NCI-H2227 (cell line): ENCODE results near the gene VAT1.

Source experiments
- DNase-seq: peaks from one replicate; lab custom pipeline; 2025; ENCODE audit not compliant: unreplicated experiment; lab: John Stamatoyannopoulos, UW

Gene VAT1

GRCh38 chr17:43027091-43028032 is 5.2 kb upstream of the VAT1 start:
- no peak for DNase-seq

- no peak for DNase-seq
Measured at GRCh38 chr17:43026595-43026994, 4.4 kb upstream of the VAT1 start.

- no peak for DNase-seq
Measured at GRCh38 chr17:43025766-43026537, 3.8 kb upstream of the VAT1 start.

GRCh38 chr17:43025290-43025657 is 3.1 kb upstream of the VAT1 start:
- DNase-seq = no peak

- DNase-seq = peak; percentile 95
Measured at GRCh38 chr17:43024407-43025289, 2.5 kb upstream of the VAT1 start, which contains the start of gene RND2. RND2 (plus strand) TSS chr17:43025231; CDS start chr17:43025348, 117 bp downstream.

GRCh38 chr17:43020789-43021740 is 1.1 kb downstream of the VAT1 start:
- DNase-seq = peak; percentile 69

GRCh38 chr17:43020030-43020621 is 2.1 kb downstream of the VAT1 start:
- DNase-seq = no peak

- DNase-seq = no peak
Measured at GRCh38 chr17:43019418-43019817, 2.8 kb downstream of the VAT1 start.

- no peak for DNase-seq
Measured at GRCh38 chr17:43018932-43019331, 3.3 kb downstream of the VAT1 start.

GRCh38 chr17:43018008-43018853 is 4.0 kb downstream of the VAT1 start:
- peak; percentile 91 for DNase-seq

GRCh38 chr17:43016216-43016615 is 6.0 kb downstream of the VAT1 start:
- DNase-seq = no peak

GRCh38 chr17:43015579-43015978 is 6.6 kb downstream of the VAT1 start:
- DNase-seq = no peak

- no peak for DNase-seq
Measured at GRCh38 chr17:43014649-43015542, 7.3 kb downstream of the VAT1 start.

- no peak for DNase-seq
Measured at GRCh38 chr17:43014020-43014648, 8.1 kb downstream of the VAT1 start.

- DNase-seq = no peak
Measured at GRCh38 chr17:43013296-43013695, 8.9 kb downstream of the VAT1 start.

- DNase-seq = no peak
Measured at GRCh38 chr17:43011728-43012472, 10.3 kb downstream of the VAT1 start.
